KMS-11 (cell line): ENCODE measurements around the gene NCK2.
A peak's percentile ranks its signal among the peaks of the same experiment; 100 is the strongest.

Experiments
- H2AFZ ChIP-seq: fragments of 200-600 bp; sonication (generic); 2 replicates; pipeline ENCODE4 v1.6.1; 2016; ENCODE audit warnings: antibody characterized with exemption, mixed run types, low read depth
- H3K27ac ChIP-seq: fragments of 200-600 bp; sonication (generic); 2 replicates; pipeline ENCODE4 v1.6.1; 2016; ENCODE audit warnings: mild to moderate bottlenecking, mixed run types
- H3K27me3 ChIP-seq: fragments of 200-600 bp; sonication (generic); 2 replicates; pipeline ENCODE4 v1.6.1; 2017; ENCODE audit warnings: mild to moderate bottlenecking, low read depth, mixed run types, moderate library complexity; ENCODE audit not compliant: insufficient read depth
- H3K36me3 ChIP-seq: fragments of 200-600 bp; sonication (generic); 2 replicates; pipeline ENCODE4 v1.6.1; 2017; ENCODE audit warnings: mild to moderate bottlenecking, mixed run types; ENCODE audit not compliant: insufficient read depth
- H3K4me1 ChIP-seq: fragments of 200-600 bp; sonication (generic); 2 replicates; pipeline ENCODE4 v1.6.1; 2016; ENCODE audit warnings: mild to moderate bottlenecking, low read depth, mixed run types; ENCODE audit not compliant: poor library complexity, severe bottlenecking
- H3K4me2 ChIP-seq: fragments of 200-600 bp; sonication (generic); 2 replicates; pipeline ENCODE4 v1.7.0; 2016; ENCODE audit warnings: mild to moderate bottlenecking, mixed run types
- H3K4me3 ChIP-seq: fragments of 200-600 bp; sonication (generic); IDR thresholded peaks from 2 replicates; pipeline ENCODE4 v1.6.1; 2017; ENCODE audit warnings: low read depth, low read length, mixed read lengths; ENCODE audit not compliant: insufficient read depth
- H3K79me2 ChIP-seq: fragments of 200-600 bp; sonication (generic); 2 replicates; pipeline ENCODE4 v1.6.1; 2016; ENCODE audit warnings: low read depth, mixed run types; ENCODE audit not compliant: insufficient read depth
- H3K9ac ChIP-seq: fragments of 200-600 bp; sonication (generic); 2 replicates; pipeline ENCODE4 v1.6.1; 2016; ENCODE audit warnings: mild to moderate bottlenecking, mixed run types
- H4K20me1 ChIP-seq: fragments of 200-600 bp; sonication (generic); 2 replicates; pipeline ENCODE4 v1.6.1; 2016; ENCODE audit warnings: mild to moderate bottlenecking, mixed run types; ENCODE audit not compliant: insufficient read depth
- CTCF ChIP-seq: fragments of 200-600 bp; sonication (generic); conservative IDR thresholded peaks from 2 replicates; pipeline ENCODE4 v1.6.1; 2017; ENCODE audit warnings: low read depth, mild to moderate bottlenecking, antibody characterized with exemption, low read length, moderate library complexity, mixed read lengths

Gene NCK2

GRCh38 chr2:105795575-105795934, 50.8 kb downstream of the NCK2 start:
- H3K27ac ChIP-seq: peak overlapping the region; percentile 97
- peaks cover 90% of the 10 kb centered on the region for H3K79me2 ChIP-seq
- peak overlapping the region; percentile 77; the same call in 1 of the 2 replicates for H3K9ac ChIP-seq
- peak overlapping the region; percentile 10 for H3K4me3 ChIP-seq
- no peaks in the 10 kb centered on the region for H3K36me3 ChIP-seq
- no peaks in the 10 kb centered on the region for H3K27me3 ChIP-seq
- peaks cover 100% of the 10 kb centered on the region for H3K4me1 ChIP-seq
- H4K20me1 ChIP-seq: no peaks in the 10 kb centered on the region
- TF ChIP-seq CTCF: no peak
- no peak overlapping the region for H2AFZ ChIP-seq
- peak overlapping the region; percentile 84 for H3K4me2 ChIP-seq

DNA sequence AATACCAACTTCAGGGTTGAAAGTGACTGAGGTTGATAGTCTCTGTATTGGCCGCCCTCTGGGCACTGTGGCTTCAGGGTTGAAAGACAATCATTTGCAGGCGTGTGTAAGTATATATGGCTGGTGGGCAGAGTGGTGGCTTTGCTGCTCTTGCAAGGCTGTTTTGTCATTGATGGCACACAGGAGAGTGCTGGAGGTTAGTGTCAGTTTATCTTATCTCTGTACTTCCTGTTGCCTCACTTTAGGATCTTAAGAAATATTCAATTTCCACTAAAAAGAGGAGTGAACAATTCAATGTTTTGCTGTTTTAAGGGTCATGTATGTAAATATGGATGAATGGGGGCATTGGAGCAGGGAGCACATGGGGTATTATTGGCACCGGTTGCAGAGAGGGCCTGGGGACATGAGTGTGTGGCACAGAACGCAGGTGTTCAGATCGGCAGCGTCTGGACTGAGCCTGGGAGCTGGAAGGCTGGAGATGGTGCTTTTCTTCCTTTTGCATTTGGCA, 51.5 kb downstream of the NCK2 start:
- H3K4me3 ChIP-seq: peak overlapping the region; percentile 10
- no peak for TF ChIP-seq CTCF
- H3K9ac ChIP-seq: peak overlapping the region; percentile 77; the same call in 1 of the 2 replicates
- H2AFZ ChIP-seq: no peak overlapping the region
- peak overlapping the region; percentile 97 for H3K27ac ChIP-seq
- H3K36me3 ChIP-seq: no peaks in the 10 kb centered on the region
- peaks cover 90% of the 10 kb centered on the region for H3K79me2 ChIP-seq
- H3K4me1 ChIP-seq: peaks cover 100% of the 10 kb centered on the region
- no peaks in the 10 kb centered on the region for H3K27me3 ChIP-seq
- H4K20me1 ChIP-seq: no peaks in the 10 kb centered on the region
- H3K4me2 ChIP-seq: peak overlapping the region; percentile 84

DNA sequence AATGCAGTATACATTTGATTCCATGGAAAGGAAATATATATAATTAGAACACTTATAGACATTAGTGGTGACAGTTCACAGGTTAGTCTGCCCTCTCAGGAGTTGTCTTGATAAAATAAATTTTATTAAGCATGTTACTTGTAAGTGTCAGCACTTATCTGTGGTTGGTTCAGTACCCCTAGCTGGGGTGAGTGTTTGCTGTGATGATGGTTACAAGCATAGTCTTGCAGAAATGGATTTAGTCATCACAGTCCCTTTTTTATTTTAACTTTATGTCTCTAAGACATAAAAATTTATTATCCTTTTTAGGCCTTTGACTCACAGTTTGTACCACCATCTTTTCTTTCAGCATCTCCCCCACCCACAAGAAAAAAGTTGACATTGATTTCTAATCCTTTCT, 52.1 kb downstream of the NCK2 start:
- no peak for TF ChIP-seq CTCF
- Histone ChIP-seq H3K27ac (peak overlapping the region; percentile 97), H3K4me1 (peaks cover 100% of the 10 kb centered on the region), H3K27me3 (no peaks in the 10 kb centered on the region), H3K36me3 (no peaks in the 10 kb centered on the region), H3K4me2 (peak overlapping the region; percentile 84), H3K9ac (peak overlapping the region; percentile 77), H4K20me1 (no peaks in the 10 kb centered on the region), H2AFZ (no peak overlapping the region; the same call in 1 of the 2 replicates), H3K4me3 (no peak overlapping the region), H3K79me2 (peaks cover 90% of the 10 kb centered on the region)

- Histone ChIP-seq H3K79me2 (peaks cover 88% of the 10 kb centered on the region), H3K27ac (peak overlapping the region; percentile 97), H3K27me3 (no peaks in the 10 kb centered on the region), H3K4me2 (peak overlapping the region; percentile 84), H3K4me1 (peaks cover 100% of the 10 kb centered on the region), H3K9ac (peak overlapping the region; percentile 77), H2AFZ (peak overlapping the region; percentile 18; the same call in 1 of the 2 replicates), H3K36me3 (no peaks in the 10 kb centered on the region), H4K20me1 (no peaks in the 10 kb centered on the region), H3K4me3 (no peak overlapping the region)
- no peak for TF ChIP-seq CTCF
Measured at GRCh38 chr2:105797298-105797819, 52.6 kb downstream of the NCK2 start.
